ENCODE measurements around the gene SPEM3.

- no peak for TF ChIP-seq CTCF (IDR thresholded peaks at IDR 0.05; ENCODE audit: borderline replicate concordance, extremely low read depth, low read length, poor library complexity, severe bottlenecking)
- TF ChIP-seq EZH2 (IDR thresholded peaks at IDR 0.05; ENCODE audit: borderline replicate concordance, low read depth, low read length, severe bottlenecking): no peak
Observed at GRCh38 chr17:7426896-7427489, 1.7 kb upstream of the SPEM3 start.

Data from DND-41 (cell line).